Subcutaneous adipose tissue (tissue), 4 donors: Measurements from ENCODE around the gene COL15A1. TPM values are rescaled to one million over a fixed set of nuclear protein-coding genes. Genes with fewer than 3 reads are reported as not detected.

ENCODE experiments used
- total RNA-seq, 4 donors: library from RNA; depleted of rRNA; stranded (reverse); fragments of >200 nt; gene quantifications; one replicate each; pipeline ENCODE4 v1.1.0, GENCODE V29; 2016
- TF ChIP-seq, protein P1 (sequence below): fragments of 450-650 bp; IDR thresholded peaks from one replicate; pipeline ENCODE4 v1.5.1; 2016; ENCODE audit warnings: low read depth, mild to moderate bottlenecking, control low read depth, antibody characterized with exemption, moderate library complexity

Gene COL15A1
- total RNA-seq, 4 donors from 2014 or later = 21.2 to 85.5 (median 59.4) TPM

GRCh38 chr9:99018653-99019052 is 74.9 kb downstream of the COL15A1 start:
- TF ChIP-seq, protein P1, sequence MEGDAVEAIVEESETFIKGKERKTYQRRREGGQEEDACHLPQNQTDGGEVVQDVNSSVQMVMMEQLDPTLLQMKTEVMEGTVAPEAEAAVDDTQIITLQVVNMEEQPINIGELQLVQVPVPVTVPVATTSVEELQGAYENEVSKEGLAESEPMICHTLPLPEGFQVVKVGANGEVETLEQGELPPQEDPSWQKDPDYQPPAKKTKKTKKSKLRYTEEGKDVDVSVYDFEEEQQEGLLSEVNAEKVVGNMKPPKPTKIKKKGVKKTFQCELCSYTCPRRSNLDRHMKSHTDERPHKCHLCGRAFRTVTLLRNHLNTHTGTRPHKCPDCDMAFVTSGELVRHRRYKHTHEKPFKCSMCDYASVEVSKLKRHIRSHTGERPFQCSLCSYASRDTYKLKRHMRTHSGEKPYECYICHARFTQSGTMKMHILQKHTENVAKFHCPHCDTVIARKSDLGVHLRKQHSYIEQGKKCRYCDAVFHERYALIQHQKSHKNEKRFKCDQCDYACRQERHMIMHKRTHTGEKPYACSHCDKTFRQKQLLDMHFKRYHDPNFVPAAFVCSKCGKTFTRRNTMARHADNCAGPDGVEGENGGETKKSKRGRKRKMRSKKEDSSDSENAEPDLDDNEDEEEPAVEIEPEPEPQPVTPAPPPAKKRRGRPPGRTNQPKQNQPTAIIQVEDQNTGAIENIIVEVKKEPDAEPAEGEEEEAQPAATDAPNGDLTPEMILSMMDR = no peak

DNA sequence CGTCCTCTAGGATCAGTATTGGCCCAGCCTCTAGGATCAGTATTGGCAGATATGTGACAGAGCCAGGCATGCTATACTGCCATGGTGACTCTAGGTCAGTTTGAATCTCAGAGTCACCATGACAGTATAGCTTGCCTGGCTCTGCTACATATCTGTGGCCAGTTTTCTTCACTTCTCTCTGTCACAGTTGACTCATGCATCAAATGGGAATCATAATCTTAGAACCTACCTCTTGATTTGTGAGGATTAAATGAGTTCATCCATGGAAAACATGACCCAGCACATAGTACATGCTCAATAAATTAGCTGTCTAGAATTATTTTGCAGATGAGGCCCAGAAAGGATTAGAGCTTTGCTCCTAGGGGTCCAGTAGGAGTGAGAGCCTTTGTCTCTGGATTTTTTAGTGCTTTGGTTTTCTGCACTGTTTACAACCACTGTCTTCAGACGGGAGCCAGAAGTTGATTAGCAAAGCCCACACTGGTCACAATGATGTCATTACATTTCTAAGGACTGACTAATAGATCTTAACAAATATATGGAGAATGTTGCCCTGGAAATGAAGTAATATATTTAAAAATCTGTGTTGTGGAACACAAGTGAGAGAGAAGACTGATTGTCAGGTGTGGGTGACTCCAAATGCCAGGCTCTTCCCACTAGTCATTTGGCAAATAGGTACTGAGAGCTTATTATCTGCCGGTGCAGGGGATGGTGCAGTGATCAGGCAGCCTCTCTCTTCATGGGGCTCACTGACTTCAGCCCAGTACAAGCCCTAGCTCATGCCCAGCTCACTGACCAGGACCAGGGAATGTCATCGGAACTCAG is 76.0 kb downstream of the COL15A1 start:
- TF ChIP-seq, protein P1 = no peak

DNA sequence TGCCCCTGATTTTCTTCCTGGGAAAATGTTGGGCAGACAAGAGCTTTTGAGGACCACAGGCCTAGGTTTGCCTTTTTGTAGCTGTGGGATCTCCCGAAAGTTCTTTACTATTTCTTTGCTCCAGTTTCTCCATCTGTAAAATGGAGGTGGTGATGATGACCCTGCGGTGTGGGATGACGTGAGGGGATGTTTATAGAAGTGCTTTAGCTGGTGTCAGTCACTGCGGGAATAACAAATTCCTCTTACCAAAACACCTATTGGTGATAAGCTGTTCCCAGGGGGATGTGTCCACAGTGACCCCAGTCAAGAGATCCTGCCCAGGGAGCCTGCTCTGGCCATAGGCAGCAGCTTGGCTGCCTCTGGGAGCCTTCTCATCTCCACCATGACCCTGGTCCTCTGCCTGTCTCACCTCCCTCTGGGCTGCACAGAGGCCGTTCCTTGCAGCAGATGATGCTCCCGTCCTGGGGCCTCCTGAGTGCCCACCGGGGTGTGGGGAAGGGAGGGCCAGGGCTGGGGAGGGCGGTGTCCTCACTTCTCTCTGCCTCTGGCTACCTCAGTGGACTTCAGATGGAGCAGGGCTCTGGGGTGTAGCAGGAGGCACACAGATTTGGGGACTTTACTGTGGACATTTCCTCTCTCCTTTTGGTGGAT is 77.2 kb downstream of the COL15A1 start:
- TF ChIP-seq, protein P1 = no peak

GRCh38 chr9:99021512-99021911 is 77.8 kb downstream of the COL15A1 start:
- TF ChIP-seq, protein P1 = no peak

- TF ChIP-seq, protein P1 = no peak
These were observed 79.5 kb downstream of the COL15A1 start for GRCh38 chr9:99023231-99023630.

- TF ChIP-seq, protein P1 = no peak
These were observed 80.1 kb downstream of the COL15A1 start for GRCh38 chr9:99023831-99024230.

GRCh38 chr9:99024959-99025358 is 81.3 kb downstream of the COL15A1 start:
- TF ChIP-seq, protein P1 = no peak
